Ishikawa (cell line): ENCODE results near the gene MLKL.
A peak's percentile ranks its signal among the peaks of the same experiment; 100 is the strongest.

Experiments
- CEBPB ChIP-seq: IDR thresholded peaks from 2 replicates; pipeline ENCODE4 v1.6.1; 2012
- CREB1 ChIP-seq: IDR thresholded peaks from 2 replicates; pipeline ENCODE4 v1.6.1; 2012; ENCODE audit warnings: low read depth
- EGR1 ChIP-seq: IDR thresholded peaks from 2 replicates; pipeline ENCODE4 v1.6.1; 2012
- EP300 ChIP-seq: IDR thresholded peaks from 2 replicates; pipeline ENCODE4 v1.6.1; 2012; ENCODE audit warnings: borderline replicate concordance
- FOXM1 ChIP-seq: IDR thresholded peaks from 2 replicates; pipeline ENCODE4 v1.6.1; 2012; ENCODE audit warnings: low read depth, borderline replicate concordance
- NFIC ChIP-seq: IDR thresholded peaks from 2 replicates; pipeline ENCODE4 v1.6.1; 2012
- RAD21 ChIP-seq: IDR thresholded peaks from 2 replicates; pipeline ENCODE4 v1.6.1; 2012; ENCODE audit warnings: low read depth
- TAF1 ChIP-seq: IDR thresholded peaks from 2 replicates; pipeline ENCODE4 v1.6.1; 2012; ENCODE audit warnings: low read depth, mild to moderate bottlenecking
- TCF12 ChIP-seq: IDR thresholded peaks from 2 replicates; pipeline ENCODE4 v1.6.1; 2012; ENCODE audit warnings: low read depth
- TEAD4 ChIP-seq: IDR thresholded peaks from 2 replicates; pipeline ENCODE4 v1.6.1; 2012
- YY1 ChIP-seq: IDR thresholded peaks from 2 replicates; pipeline ENCODE4 v1.6.1; 2012; ENCODE audit warnings: low read depth
- ZBTB7A ChIP-seq: IDR thresholded peaks from 2 replicates; pipeline ENCODE4 v1.6.1; 2012; ENCODE audit warnings: low read depth
- TF ChIP-seq, protein P1 (sequence below): IDR thresholded peaks from 2 replicates; pipeline ENCODE4 v1.6.1; 2012
- TF ChIP-seq, protein P2 (sequence below): IDR thresholded peaks from 2 replicates; pipeline ENCODE4 v1.6.1; 2012; ENCODE audit warnings: low read depth, mild to moderate bottlenecking
- TF ChIP-seq, protein P3 (sequence below): IDR thresholded peaks from 2 replicates; pipeline ENCODE4 v1.6.1; 2012

MLKL gene

GRCh38 chr16:74677868-74678267, 22.8 kb downstream of the MLKL start:
- TF ChIP-seq RAD21 (no peak), TAF1 (no peak), NFIC (no peak), FOXM1 (no peak), CREB1 (no peak), CEBPB (no peak), TCF12 (no peak), TEAD4 (no peak), EGR1 (no peak), YY1 (no peak), EP300 (no peak)
- TF ChIP-seq, protein P1, sequence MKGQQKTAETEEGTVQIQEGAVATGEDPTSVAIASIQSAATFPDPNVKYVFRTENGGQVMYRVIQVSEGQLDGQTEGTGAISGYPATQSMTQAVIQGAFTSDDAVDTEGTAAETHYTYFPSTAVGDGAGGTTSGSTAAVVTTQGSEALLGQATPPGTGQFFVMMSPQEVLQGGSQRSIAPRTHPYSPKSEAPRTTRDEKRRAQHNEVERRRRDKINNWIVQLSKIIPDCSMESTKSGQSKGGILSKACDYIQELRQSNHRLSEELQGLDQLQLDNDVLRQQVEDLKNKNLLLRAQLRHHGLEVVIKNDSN: no peak
- TF ChIP-seq, protein P2, sequence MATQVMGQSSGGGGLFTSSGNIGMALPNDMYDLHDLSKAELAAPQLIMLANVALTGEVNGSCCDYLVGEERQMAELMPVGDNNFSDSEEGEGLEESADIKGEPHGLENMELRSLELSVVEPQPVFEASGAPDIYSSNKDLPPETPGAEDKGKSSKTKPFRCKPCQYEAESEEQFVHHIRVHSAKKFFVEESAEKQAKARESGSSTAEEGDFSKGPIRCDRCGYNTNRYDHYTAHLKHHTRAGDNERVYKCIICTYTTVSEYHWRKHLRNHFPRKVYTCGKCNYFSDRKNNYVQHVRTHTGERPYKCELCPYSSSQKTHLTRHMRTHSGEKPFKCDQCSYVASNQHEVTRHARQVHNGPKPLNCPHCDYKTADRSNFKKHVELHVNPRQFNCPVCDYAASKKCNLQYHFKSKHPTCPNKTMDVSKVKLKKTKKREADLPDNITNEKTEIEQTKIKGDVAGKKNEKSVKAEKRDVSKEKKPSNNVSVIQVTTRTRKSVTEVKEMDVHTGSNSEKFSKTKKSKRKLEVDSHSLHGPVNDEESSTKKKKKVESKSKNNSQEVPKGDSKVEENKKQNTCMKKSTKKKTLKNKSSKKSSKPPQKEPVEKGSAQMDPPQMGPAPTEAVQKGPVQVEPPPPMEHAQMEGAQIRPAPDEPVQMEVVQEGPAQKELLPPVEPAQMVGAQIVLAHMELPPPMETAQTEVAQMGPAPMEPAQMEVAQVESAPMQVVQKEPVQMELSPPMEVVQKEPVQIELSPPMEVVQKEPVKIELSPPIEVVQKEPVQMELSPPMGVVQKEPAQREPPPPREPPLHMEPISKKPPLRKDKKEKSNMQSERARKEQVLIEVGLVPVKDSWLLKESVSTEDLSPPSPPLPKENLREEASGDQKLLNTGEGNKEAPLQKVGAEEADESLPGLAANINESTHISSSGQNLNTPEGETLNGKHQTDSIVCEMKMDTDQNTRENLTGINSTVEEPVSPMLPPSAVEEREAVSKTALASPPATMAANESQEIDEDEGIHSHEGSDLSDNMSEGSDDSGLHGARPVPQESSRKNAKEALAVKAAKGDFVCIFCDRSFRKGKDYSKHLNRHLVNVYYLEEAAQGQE: no peak
- TF ChIP-seq, protein P3, sequence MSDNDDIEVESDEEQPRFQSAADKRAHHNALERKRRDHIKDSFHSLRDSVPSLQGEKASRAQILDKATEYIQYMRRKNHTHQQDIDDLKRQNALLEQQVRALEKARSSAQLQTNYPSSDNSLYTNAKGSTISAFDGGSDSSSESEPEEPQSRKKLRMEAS: no peak

GRCh38 chr16:74673876-74674275, 26.8 kb downstream of the MLKL start:
- TF ChIP-seq NFIC: no peak
- no peak for TF ChIP-seq CREB1
- no peak for TF ChIP-seq EGR1
- TF ChIP-seq, protein P3: no peak
- TF ChIP-seq, protein P2: no peak
- TF ChIP-seq, protein P1: no peak
- TF ChIP-seq TCF12: no peak
- no peak for TF ChIP-seq FOXM1
- TF ChIP-seq TEAD4: no peak
- no peak for TF ChIP-seq ZBTB7A
- no peak for TF ChIP-seq TAF1
- no peak for TF ChIP-seq CEBPB
- TF ChIP-seq EP300: no peak
- TF ChIP-seq RAD21: no peak
- no peak for TF ChIP-seq YY1

- TF ChIP-seq RAD21 (no peak), CEBPB (no peak), ZBTB7A (no peak), YY1 (no peak), NFIC (no peak), CREB1 (no peak), TEAD4 (no peak)
- TF ChIP-seq, protein P2: no peak
These were observed 33.4 kb downstream of the MLKL start for GRCh38 chr16:74667255-74667700.

DNA sequence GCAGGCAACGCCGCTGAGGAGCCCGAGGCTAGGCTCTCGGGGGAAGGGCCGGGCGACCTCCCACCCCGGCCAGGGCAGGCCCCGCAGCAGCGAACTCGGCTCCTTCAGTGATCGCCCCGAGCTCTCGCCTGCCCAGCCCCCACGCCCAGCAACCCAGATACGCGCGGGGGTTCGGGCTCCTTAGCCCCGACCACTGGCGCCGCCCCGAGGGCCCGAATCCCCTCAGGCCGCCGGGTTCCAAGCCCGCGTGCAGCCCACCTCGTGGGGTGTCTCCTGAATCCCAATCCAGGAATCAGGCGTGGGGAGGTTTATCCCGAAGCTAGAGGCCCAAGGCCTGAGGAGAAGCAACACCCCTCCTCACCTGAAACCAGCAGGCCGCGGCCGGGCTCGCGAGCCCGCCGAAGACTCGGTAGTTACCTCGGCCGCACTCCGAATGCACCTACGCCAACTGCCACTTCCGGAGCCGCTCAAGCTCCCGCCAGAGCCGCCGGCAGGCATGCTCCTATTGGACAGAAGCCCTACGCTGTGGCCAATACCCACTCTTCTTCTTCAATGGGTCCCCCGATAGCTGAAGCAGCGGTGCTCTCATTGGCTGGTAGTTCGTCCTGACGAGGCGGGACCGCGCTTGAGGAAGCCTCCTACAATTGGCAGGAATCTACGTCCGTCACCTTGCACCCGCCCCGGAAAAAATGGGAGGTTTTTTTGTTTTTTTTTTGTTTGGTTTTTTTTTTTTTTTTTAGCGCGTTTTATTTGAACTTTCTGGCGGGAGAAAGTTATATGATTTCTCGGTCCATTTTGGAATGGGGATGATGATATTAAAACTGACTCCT, 34.0 kb downstream of the MLKL start, which contains the start of gene RFWD3:
TSS of gene RFWD3 (minus strand) at position 453 of the 830 bp plus-strand sequence. CDS start 5,428 bp downstream, outside the sequence.
- no peak for TF ChIP-seq YY1
- peak; percentile 59; the same call in 1 of the 2 replicates for TF ChIP-seq CREB1
- TF ChIP-seq, protein P2: no peak
- TF ChIP-seq, protein P3: peak; percentile 81
- TF ChIP-seq TAF1: peak; percentile 89
- 0 out of 2 replicates have a peak, but pooled peaks have one; percentile 17 for TF ChIP-seq TCF12
- peak; percentile 77 for TF ChIP-seq FOXM1
